Measurements from ENCODE around the gene NINJ2.

The NINJ2 gene

GRCh38 chr12:541676-542324, 121.4 kb downstream of the NINJ2 start:
- no peak for DNase-seq (ENCODE audit: low read depth)
- TF ChIP-seq CTCF (IDR thresholded peaks at IDR 0.05; ENCODE audit: low read depth, low read length) (no peak), POLR2A (IDR thresholded peaks at IDR 0.05; ENCODE audit: extremely low read depth, insufficient read length) (no peak), MYC (IDR thresholded peaks at IDR 0.05; ENCODE audit: low read depth, low read length) (no peak), MAX (IDR thresholded peaks at IDR 0.05; ENCODE audit: low read depth, low read length) (no peak)
- H3K4me3 ChIP-seq (ENCODE audit: low read depth, low read length) = no peak overlapping the region

GRCh38 chr12:539540-540310, 123.5 kb downstream of the NINJ2 start:
- no peak overlapping the region for H3K4me3 ChIP-seq (ENCODE audit: low read depth, low read length)
- DNase-seq (ENCODE audit: low read depth) = no peak
- TF ChIP-seq POLR2A (IDR thresholded peaks at IDR 0.05; ENCODE audit: extremely low read depth, insufficient read length) = no peak
- no peak for TF ChIP-seq MYC (IDR thresholded peaks at IDR 0.05; ENCODE audit: low read depth, low read length)
- TF ChIP-seq MAX (IDR thresholded peaks at IDR 0.05; ENCODE audit: low read depth, low read length) = no peak
- no peak for TF ChIP-seq CTCF (IDR thresholded peaks at IDR 0.05; ENCODE audit: low read depth, low read length)

GRCh38 chr12:538731-539539, 124.3 kb downstream of the NINJ2 start:
- H3K4me3 ChIP-seq (ENCODE audit: low read depth, low read length) = no peak overlapping the region
- TF ChIP-seq MYC (IDR thresholded peaks at IDR 0.05; ENCODE audit: low read depth, low read length) (no peak), POLR2A (IDR thresholded peaks at IDR 0.05; ENCODE audit: extremely low read depth, insufficient read length) (no peak), MAX (IDR thresholded peaks at IDR 0.05; ENCODE audit: low read depth, low read length) (no peak), CTCF (IDR thresholded peaks at IDR 0.05; ENCODE audit: low read depth, low read length) (no peak)
- DNase-seq (ENCODE audit: low read depth) = no peak

- no peak for TF ChIP-seq CTCF (IDR thresholded peaks at IDR 0.05; ENCODE audit: low read depth, low read length)
- no peak for TF ChIP-seq MYC (IDR thresholded peaks at IDR 0.05; ENCODE audit: low read depth, low read length)
- no peak for TF ChIP-seq POLR2A (IDR thresholded peaks at IDR 0.05; ENCODE audit: extremely low read depth, insufficient read length)
- TF ChIP-seq MAX (IDR thresholded peaks at IDR 0.05; ENCODE audit: low read depth, low read length) = no peak
- H3K4me3 ChIP-seq (ENCODE audit: low read depth, low read length) = no peak overlapping the region
- DNase-seq (ENCODE audit: low read depth) = no peak
Measured at GRCh38 chr12:537772-538171, 125.5 kb downstream of the NINJ2 start.

- TF ChIP-seq CTCF (IDR thresholded peaks at IDR 0.05; ENCODE audit: low read depth, low read length) (no peak), MAX (IDR thresholded peaks at IDR 0.05; ENCODE audit: low read depth, low read length) (no peak), MYC (IDR thresholded peaks at IDR 0.05; ENCODE audit: low read depth, low read length) (no peak), POLR2A (IDR thresholded peaks at IDR 0.05; ENCODE audit: extremely low read depth, insufficient read length) (no peak)
- DNase-seq (ENCODE audit: low read depth) = no peak
Measured at GRCh38 chr12:536751-537245, 126.4 kb downstream of the NINJ2 start.

More at GRCh38 chr12:536751-537245, 126.4 kb downstream of the NINJ2 start:
- no peak overlapping the region for H3K4me3 ChIP-seq (ENCODE audit: low read depth, low read length)
